Fibroblast of lung (primary cell): ENCODE measurements around the gene RBM27.

Experiments used
- EZH2 ChIP-seq: IDR thresholded peaks from 2 replicates; pipeline ENCODE4 v1.5.1; 2012; ENCODE audit warnings: low read length, control low read depth, mild to moderate bottlenecking; ENCODE audit errors: missing control alignments
- TF ChIP-seq, protein P1 (sequence below), 2 donors: IDR thresholded peaks in 1 of 2; conservative IDR thresholded peaks in 1 of 2; 1 replicate in 1 of 2; 2 replicates in 1 of 2; pipeline ENCODE4 v1.5.1; 2011 to 2012; ENCODE audit warnings: low read length in 2 of 2, control low read depth in 1 of 2, inconsistent platforms in 1 of 2, low read depth in 1 of 2, mild to moderate bottlenecking in 1 of 2

DNA sequence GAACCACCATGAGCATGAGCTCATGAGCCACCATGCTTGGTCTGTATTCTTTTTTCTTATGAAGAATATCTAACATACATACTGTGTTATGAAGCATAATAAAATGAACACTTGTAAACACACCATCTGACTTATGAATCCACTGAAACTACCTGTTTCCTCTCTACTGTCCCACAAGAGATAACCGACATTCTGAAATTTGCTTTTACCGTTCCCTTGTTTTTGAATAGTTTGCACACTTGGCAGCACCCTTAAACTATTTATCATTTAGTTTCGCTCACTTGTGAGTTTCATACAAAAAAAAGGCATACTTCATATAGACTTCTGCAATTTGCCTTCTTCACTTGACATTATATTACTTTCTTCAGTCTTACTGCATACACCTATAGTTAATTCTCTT, 29.8 kb upstream of the RBM27 start:
- TF ChIP-seq, protein P1, sequence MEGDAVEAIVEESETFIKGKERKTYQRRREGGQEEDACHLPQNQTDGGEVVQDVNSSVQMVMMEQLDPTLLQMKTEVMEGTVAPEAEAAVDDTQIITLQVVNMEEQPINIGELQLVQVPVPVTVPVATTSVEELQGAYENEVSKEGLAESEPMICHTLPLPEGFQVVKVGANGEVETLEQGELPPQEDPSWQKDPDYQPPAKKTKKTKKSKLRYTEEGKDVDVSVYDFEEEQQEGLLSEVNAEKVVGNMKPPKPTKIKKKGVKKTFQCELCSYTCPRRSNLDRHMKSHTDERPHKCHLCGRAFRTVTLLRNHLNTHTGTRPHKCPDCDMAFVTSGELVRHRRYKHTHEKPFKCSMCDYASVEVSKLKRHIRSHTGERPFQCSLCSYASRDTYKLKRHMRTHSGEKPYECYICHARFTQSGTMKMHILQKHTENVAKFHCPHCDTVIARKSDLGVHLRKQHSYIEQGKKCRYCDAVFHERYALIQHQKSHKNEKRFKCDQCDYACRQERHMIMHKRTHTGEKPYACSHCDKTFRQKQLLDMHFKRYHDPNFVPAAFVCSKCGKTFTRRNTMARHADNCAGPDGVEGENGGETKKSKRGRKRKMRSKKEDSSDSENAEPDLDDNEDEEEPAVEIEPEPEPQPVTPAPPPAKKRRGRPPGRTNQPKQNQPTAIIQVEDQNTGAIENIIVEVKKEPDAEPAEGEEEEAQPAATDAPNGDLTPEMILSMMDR (conservative IDR thresholded peaks at IDR 0.05 in 1 of 2, IDR thresholded peaks at IDR 0.05 in 1 of 2; ENCODE audit: low read depth in 1 of 2, low read length in 2 of 2) = no peak
- TF ChIP-seq EZH2 = no peak
